GM12875 (cell line): Measurements from ENCODE around the gene ATP6AP1.

Source experiments
- H3K4me3 ChIP-seq: one replicate; pipeline ENCODE4 v1.5.1; 2011; ENCODE audit warnings: low read depth, low read length, control low read depth
- CTCF ChIP-seq: IDR thresholded peaks from 2 replicates; pipeline ENCODE4 v1.5.1; 2011; ENCODE audit warnings: low read depth, mild to moderate bottlenecking, control low read depth, inconsistent platforms, low read length, moderate library complexity, borderline replicate concordance; ENCODE audit not compliant: insufficient read depth

ATP6AP1 gene

GRCh38 chrX:154483325-154483724, 54.8 kb downstream of the ATP6AP1 start:
- TF ChIP-seq CTCF: no peak

DNA sequence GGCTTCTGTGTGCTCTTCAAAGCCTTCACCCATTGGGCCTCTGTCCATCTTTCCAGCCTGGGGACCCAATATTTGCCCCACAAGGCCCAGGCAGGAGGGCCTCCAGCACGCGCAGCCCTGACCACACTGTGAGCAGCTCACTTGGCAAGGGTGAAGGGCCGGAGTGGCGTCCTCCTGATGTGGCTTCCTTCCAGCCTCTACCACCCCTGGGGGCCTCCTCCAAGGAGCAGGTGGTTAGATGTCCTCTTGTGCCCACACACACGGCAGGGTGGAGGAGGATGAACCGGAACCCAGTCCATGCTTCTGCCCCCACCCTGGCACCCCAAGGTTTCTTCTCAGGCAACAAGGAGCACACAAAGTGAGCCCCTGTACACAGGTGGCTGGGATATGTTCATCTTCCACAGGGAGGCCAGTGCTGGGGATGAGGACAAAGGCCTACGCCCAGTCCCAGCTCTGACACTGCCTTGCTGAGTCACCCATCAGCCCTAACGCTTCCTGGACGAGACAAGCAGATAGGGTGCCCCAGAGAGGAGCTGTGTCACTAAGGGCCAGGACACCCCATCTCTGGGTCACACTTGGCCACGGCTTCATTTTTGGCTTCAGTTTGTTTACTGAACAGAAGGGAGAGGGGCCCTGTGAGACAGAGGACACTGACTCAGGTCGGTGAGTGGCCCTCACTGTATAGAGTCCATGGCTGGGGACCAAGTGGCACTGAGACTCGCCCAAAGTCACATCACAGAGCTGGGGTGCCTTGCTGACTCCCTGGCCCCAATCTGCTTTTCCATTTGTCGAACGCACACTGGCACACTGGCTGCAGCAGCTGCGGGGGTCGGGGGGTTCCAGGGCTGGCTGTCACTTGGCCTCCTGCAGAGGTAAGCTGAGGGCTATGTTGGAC, 56.0 kb downstream of the ATP6AP1 start:
- no peak overlapping the region for H3K4me3 ChIP-seq

More at GRCh38 chrX:154483325-154483724, 54.8 kb downstream of the ATP6AP1 start:
- no peak overlapping the region for H3K4me3 ChIP-seq

GRCh38 chrX:154485150-154486051, 56.9 kb downstream of the ATP6AP1 start:
- peak overlapping the region; percentile 74 for H3K4me3 ChIP-seq
- TF ChIP-seq CTCF: no peak

More for the DNA sequence above, 56.0 kb downstream of the ATP6AP1 start:
- TF ChIP-seq CTCF: no peak

GRCh38 chrX:154486052-154486395, 57.5 kb downstream of the ATP6AP1 start:
- no peak for TF ChIP-seq CTCF

More at GRCh38 chrX:154486052-154486395, 57.5 kb downstream of the ATP6AP1 start:
- H3K4me3 ChIP-seq: peak overlapping the region; percentile 74
